Sigmoid colon (tissue), 3 donors: Measurements from ENCODE around the gene TYSND1.

Source experiments
- POLR2A ChIP-seq, 2 donors: fragments of 450-650 bp; IDR thresholded peaks; one replicate each; pipeline ENCODE4 v1.6.1; 2016; ENCODE audit warnings: antibody characterized with exemption in 2 of 2, mild to moderate bottlenecking in 2 of 2, moderate library complexity in 2 of 2
- TF ChIP-seq, protein P1 (sequence below), 4 experiments: fragments of 450-650 bp in 3 of 4; fragments of 200-600 bp in 1 of 4; IDR thresholded peaks; one replicate each; pipeline ENCODE4 v1.5.1; 2016 to 2019; ENCODE audit warnings: antibody characterized with exemption in 4 of 4, mild to moderate bottlenecking in 3 of 4, moderate library complexity in 2 of 4

DNA sequence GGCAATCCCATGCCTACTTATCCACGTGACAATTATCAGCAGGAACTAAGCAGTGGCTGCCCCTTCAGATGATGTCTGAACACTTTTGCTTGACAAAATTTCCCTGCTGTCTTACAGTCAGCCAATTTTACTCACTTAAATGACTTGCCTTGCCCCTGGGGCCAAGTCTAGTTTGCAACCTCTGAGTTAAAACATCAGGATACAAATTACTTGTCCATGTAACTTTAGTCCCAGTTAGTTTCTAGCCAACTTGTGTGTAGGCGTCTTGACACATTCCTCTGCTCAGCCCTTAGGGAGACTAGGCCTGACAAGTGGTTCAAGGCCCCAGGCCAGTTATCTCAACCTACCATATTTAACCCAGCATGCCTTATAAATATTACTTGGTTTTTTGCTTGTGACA, 11.6 kb upstream of the TYSND1 start:
- no peak for TF ChIP-seq POLR2A (IDR thresholded peaks at IDR 0.05)
- TF ChIP-seq, protein P1, sequence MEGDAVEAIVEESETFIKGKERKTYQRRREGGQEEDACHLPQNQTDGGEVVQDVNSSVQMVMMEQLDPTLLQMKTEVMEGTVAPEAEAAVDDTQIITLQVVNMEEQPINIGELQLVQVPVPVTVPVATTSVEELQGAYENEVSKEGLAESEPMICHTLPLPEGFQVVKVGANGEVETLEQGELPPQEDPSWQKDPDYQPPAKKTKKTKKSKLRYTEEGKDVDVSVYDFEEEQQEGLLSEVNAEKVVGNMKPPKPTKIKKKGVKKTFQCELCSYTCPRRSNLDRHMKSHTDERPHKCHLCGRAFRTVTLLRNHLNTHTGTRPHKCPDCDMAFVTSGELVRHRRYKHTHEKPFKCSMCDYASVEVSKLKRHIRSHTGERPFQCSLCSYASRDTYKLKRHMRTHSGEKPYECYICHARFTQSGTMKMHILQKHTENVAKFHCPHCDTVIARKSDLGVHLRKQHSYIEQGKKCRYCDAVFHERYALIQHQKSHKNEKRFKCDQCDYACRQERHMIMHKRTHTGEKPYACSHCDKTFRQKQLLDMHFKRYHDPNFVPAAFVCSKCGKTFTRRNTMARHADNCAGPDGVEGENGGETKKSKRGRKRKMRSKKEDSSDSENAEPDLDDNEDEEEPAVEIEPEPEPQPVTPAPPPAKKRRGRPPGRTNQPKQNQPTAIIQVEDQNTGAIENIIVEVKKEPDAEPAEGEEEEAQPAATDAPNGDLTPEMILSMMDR (IDR thresholded peaks at IDR 0.05) = no peak
